ENCODE measurements around the gene KCNH2.
A peak's percentile ranks its signal among the peaks of the same experiment; 100 is the strongest.

Gene KCNH2

GRCh38 chr7:150897502-150898474 lies 80.3 kb downstream of the KCNH2 start:
- 0 out of 2 replicates have a peak overlapping the region, but pooled peaks have one; percentile 2 for H3K4me3 ChIP-seq (ENCODE audit: low read depth, low read length)
- peak; percentile 71 for DNase-seq (ENCODE audit: low read depth)
- no peak for TF ChIP-seq CTCF (IDR thresholded peaks at IDR 0.05; ENCODE audit: insufficient read depth, low read depth, low read length, missing control alignments)

- H3K4me3 ChIP-seq (ENCODE audit: low read depth, low read length) = no peak overlapping the region
- DNase-seq (ENCODE audit: low read depth) = no peak
- no peak for TF ChIP-seq CTCF (IDR thresholded peaks at IDR 0.05; ENCODE audit: insufficient read depth, low read depth, low read length, missing control alignments)
These were observed 81.4 kb downstream of the KCNH2 start for GRCh38 chr7:150896562-150897209.

GRCh38 chr7:150895809-150896208 lies 82.3 kb downstream of the KCNH2 start:
- TF ChIP-seq CTCF (IDR thresholded peaks at IDR 0.05; ENCODE audit: insufficient read depth, low read depth, low read length, missing control alignments) = no peak
- H3K4me3 ChIP-seq (ENCODE audit: low read depth, low read length) = no peak overlapping the region
- DNase-seq (ENCODE audit: low read depth) = peak; percentile 27

All from GM12865 (cell line).